Measurements from ENCODE around the gene THEM5.

THEM5 gene

DNA sequence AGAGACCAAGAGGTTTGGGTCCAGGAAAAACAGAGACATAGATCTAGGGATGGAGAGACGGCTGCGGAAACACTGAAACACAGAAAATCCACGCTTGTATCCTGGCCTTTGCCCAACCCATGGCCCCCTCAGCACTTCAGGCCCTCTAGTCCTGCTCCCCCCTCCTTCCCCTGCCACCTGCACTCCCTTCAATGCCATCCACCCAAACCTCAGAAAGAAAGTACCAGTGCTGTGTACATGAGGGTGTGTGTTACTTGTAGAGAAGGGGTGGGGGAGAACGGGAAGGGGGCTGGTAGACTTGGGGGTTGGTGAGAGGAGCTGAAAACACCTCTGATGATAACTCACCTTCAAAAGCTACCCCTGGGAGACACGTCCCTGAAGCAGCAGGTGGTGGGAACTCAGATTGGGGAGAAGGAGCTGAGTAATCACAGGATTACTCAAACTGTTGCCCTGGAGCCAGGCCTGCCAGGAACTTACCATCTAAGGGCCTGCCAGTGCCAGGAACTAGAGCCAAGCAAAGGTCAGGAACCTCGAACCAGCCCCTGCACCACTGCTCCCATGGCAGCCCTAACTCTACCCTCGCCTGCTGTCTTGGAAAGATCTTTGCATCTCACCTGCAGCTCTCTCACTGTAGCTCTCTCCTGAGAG lies 33.4 kb downstream of the THEM5 start:
- DNase-seq (ENCODE audit: low spot score) = no peak

DNA sequence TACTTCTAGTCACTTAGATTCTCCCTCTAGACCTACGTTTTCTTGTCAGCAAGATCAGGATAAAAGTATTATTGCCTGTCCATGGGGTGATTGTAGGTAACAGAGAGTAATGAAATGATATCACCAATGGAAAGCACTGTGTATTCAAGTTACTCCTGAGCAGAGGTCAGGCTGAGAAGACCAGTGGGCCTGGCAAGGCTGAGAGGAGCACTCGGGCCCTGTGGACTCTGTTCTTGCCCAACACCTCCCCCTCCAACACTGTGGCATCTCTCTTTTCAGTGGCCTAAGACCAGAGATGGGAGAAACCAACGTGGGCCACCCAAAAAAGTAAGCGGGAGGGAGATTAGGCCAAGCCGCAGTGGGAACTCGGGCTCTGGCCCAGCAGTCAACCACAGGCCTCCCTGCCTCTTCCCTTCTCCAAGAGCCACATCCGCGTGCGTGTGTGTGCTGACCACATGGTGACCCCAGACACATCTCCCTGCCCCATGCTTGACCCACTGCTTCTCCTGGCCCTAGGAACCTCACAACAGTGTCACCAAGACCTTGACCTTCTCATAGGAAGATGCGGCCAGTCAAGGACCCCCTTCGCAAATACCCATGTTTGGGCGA lies 34.2 kb downstream of the THEM5 start:
- no peak for DNase-seq (ENCODE audit: low spot score)

DNA sequence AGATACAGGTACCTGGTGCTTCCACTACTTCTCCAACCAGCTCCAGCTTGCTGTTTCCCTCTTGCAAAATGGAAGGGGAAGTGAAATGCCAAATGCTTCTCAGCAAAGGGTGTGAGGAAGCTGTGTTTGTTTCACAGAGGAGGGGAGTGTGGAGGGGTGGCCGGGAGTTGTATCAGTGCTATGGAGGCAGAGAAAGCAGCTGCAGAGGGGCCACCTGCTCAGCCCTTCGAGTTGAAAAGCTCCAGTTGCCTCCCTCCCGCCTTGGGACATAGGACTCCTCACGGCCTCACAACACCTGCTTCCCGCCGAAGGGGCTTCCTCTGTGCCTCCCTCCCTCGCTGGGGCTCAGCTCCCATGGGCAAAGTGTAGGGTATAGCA lies 36.2 kb downstream of the THEM5 start:
- no peak for DNase-seq (ENCODE audit: low spot score)

DNA sequence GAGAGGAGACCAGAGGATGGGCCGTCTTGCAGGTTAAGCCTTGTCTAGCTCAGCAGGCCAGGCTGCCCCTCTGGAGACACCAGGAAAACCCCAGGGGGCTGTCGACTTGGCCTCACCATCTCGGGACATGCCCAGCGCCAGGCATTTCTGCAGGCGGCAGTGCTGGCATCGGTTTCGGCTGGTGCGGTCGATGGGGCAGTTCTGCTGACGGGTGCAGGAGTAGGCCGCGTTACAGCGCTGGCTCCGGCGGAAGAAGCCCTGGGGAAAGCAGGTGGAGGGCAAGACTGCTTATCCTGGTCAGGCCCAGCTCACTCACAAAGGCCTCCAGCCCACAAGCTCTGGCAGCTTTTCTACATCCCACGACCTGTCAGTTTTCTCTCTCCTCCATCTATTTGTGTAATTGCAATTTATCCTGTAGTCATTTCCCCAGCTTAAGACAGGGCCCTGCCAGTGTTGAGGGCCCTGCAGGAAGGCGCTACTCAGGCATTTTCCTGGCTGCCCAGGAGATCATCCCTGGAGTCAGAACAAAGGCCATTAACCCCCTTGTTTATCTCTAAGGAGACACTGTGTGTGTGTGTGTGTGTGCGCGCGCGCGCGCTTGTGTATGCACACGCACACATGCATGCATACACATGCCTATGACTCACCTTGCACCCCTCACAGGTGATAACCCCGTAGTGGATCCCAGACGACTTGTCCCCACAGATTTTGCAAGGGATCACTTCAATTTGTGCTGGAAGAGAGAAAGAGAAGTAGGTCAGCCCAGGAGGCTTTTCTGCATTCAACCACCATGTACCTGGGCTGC lies 36.8 kb downstream of the THEM5 start:
- no peak for DNase-seq (ENCODE audit: low spot score)

DNA sequence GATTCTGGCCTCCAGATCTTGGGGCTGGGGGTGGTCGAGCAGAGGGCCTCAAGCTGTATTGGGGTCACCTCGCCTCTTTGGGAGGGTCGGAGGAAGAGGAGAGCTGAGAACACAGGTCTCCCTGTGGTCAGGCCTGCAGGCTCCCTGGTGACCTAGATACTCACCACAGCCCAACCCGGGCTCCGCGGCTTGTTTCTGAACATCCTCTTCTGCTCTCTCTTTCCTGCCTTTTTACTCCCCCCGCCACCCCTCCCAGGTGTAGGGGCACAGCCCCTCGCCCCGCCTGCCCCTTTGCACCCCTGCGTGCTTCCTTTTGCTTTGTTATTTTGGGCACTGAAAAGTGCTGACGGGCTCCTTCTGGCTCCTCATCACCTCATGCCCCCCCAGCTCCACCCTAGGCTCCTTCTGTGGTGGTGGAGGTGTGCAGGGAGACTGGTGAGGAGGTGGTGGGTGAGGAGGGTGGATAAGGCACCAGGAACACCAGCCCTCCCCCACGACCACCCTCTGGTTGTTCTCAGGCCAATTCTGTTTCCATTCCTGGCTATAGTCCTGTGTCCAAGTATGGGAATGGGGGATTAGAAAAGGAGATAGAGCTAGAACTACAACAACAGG lies 37.7 kb downstream of the THEM5 start:
- DNase-seq (ENCODE audit: low spot score) = peak; percentile 44

DNA sequence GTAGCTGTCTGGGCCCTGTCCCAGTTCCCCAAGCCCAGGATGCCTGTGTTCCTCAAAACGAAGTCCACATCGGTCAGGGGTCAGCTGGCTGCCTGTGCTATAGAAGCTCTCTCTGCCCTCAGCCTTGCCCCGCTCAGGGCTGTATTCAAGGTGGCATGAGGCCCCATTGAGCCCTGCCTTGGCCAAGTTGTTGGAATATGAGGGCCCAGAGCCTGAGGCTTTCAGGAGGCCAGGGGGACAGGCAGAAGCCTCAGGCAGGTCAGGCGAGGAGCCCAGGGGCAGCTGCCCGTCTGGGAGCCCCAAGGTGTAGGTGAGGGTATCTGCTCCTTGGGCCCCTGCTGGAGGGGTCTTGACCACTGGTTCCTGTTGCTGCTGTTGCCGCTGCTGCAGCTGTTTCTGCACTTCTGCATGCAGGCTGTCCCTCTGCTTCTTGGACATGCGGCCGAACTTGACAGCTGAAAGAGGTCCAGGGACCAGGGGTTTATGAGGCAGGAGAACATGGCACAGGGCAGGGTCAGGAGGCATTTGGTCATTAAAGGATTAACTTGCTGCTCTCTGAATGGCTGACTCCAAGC lies 38.5 kb downstream of the THEM5 start:
- DNase-seq (ENCODE audit: low spot score) = no peak

DNA sequence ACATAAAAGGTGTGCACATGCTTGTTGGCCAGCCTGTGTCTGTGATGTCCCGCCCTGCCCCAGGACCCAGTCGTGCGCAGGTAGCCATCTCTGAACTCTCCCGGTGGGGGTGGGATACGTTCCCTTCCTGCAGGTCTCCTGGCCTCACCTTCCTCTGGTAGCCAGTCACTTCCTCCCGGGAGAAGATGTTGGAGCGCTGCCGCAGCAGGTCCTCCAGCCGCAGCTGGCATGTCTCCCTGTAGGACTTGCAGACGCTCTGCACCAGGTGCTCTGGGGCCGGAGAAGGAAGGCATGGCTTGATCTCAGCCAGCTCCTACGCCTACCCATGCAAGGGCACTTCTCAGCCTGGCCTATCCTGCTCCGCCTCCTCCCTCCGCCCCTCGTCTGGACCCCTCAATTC lies 39.1 kb downstream of the THEM5 start:
- no peak for DNase-seq (ENCODE audit: low spot score)

DNA sequence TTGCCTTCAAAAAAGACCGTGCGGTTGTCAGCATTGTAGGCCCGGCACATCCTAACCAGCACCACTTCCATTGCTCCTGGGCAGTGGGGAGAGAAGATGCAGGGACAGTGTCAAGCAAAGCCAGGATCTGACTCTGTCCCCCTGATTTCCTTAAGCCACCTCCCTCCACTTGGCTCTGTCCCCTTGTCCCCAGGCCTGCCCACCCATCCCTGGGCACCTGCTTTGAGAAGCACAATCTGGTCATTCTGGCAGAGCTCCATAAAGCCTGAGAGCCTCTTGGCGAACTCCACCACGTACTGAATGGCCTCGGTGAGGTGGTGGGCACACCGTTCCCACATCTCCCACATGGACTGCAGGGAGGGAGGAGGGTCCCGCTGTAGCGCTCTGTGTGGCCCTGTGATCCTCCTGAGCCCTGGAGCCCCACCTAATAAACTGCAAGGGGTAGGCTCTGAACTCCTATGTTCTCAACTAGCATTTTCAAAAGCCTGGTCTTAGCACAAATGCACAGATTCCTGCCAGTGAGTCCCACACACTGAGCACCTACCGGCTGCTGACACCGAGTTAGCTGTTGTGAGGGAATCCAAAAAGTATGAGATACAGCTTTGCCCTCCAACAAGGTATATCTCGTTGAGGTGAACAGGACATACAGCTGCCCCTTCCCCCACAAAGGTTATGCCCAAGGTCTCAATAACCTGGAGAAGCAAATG lies 40.1 kb downstream of the THEM5 start:
- no peak for DNase-seq (ENCODE audit: low spot score)

DNA sequence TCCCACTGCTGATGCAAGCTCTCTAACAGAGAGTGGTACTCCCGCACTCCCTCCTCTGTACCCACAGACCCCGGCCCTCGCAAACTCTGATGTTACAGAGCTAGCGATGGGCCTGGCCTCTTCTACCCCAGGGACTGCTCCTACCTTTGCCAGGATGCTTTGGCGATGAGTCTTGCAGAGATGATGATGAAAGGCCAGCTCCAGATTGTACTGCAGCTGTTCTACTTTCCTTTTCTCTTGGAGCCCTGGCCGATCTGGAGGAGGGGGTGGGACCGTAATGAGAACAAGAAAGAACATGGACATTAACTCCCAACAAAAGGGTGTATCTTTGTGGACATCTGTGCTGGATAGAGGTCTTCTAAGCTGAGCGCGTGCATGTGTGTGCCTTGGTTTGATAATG lies 42.3 kb downstream of the THEM5 start:
- no peak for DNase-seq (ENCODE audit: low spot score)

DNA sequence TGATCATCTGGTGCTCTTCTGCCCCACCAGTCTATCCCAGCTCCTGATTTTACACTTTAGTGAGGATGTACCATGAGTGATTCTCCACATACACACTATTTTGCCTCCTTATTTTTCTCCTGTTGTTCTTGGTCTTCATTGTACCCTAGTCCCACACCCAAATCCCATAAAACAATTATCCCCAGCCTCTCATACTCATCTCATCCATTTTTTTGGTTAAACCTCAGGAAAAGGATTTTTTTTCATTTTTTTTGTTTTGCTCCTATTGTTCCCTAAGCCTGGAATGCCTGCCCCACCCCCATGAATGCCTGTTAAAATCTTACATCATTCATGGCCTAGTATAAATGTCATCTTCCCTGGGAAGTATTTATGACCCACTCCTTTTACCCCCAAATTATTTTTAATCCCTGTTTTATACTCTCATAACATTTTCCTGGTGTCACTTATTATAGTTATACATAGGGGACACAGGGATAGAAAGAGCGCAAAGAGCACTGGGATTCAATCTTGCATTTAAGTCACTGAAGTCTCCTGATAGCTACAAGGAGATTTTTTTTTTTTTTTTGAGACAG lies 43.4 kb downstream of the THEM5 start:
- no peak for DNase-seq (ENCODE audit: low spot score)

DNA sequence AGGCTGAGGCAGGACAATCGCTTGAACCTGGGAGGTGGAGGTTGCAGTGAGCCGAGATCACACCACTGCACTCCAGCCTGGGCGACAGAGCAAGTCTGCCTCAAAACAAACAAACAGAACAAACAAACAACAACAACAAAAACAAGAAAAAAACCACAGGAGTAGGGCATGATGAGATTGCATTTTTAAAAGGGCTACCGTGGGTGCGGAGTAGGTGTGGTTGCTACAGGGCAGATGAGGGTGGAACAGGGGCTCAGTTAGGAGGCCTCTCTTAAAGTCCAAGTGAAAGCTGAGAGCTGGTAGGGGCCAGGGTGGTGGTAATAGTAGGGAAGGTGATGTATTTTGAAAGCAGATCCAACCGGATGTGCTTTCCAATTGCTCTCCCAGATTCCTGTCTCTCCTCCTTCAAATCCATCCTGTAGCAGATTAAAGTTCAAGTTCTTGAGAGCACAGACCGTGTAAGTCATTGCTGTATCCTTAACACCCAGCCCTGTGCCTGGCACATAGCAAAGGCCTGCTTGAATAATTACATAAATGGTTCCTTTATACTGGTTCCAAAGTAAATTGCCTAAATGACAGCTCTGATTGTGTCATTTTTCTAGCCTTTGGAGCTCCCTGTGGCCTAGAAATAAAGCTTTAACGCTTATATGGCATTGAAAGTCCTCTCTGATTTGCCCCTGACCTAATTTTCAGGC lies 44.1 kb downstream of the THEM5 start:
- DNase-seq (ENCODE audit: low spot score) = no peak

DNA sequence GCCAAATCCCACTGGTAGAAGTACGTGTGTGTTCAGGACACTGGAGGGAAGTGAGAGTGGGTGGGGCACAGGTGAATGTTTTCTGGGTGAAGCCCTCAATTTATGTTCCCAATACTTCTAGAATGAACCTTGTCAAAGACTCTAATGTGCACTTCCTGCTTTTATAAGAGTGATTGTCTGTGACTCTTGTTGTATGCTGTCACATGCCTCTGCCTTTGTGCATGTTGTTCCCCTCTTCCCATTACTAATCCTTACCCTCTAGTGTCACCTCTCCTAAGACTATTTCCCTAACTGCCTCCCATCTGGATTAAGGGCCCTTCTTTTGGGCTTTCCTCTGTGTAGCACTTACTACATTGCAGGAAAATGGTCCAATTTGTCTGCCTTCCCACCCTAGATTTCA lies 45.7 kb downstream of the THEM5 start:
- DNase-seq (ENCODE audit: low spot score) = no peak

DNA sequence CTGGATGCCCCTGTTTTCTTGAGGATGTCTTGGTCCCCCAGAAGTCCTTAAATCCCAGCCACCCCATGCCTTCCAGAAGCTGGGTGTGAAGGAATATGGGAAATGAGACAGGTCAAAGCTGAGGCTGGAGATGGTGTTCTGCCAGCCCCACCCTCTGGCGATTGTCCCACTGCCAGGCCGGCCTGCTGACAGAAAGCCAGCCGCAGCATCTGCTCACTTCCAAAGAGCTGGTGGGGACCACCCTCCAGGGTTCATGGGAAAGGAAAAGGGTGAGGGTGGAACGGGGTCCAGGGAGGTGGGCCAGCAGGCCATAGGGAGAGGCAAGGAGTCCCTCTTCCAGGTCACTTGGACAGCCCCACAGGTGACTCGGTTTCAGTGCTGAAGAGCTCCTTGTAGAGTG lies 46.4 kb downstream of the THEM5 start:
- DNase-seq (ENCODE audit: low spot score) = no peak

DNA sequence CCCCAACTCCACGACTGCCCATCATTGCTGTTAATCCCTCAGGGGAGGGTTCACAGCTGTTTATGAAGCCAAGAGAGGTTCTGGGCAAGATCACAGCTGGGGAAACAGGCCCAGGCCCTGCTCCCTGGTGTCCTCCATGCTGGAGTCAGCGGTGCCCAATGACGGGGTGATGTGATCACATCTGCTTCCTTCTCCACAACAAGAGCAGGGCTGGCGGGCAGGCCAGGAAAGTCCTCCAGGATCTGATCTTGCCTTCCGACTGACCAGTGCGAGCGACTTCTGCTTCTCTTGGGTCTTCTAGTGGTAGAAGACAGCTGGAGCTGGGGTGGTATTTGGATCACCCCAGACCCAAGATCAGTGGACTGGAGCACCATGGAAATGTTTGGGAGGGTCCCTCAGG lies 47.3 kb downstream of the THEM5 start:
- DNase-seq (ENCODE audit: low spot score) = no peak

DNA sequence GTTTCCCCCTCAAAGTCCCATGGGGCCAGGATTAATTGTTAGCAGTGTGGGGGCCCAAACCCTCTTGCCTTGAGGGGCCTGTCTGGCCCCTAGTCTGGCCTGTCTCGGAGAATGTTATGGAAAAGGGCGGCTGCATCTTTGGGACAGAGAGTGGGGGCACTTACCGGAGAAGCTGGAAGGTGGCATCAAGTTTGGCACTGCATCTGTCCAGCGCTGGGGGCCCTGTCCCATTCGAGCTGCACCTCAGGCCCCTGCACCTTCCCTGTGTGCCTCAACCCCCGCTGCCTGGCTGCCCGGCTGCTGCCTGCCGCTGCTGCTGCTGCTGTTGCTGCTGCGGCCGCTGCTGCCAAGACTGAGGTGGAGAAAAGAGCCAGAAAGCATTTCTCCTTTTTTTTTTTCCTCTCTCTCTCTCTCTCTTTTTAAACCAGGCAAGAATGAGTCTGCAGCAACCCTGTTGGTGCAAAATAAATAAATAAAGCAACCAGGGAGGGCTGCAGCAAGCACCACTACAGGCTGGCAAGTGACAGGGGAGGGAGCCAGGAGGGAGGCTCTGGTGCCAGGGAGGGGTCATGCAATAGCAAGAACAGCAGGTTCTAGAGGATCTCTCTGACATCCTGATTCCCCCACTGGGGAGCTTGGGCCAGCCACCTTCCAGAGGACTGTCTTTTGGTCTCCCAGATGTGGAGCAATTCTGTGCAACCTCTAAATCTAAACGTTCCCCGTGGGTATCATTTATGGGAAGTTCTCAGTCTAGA lies 48.3 kb downstream of the THEM5 start, which contains the start of gene LINGO4:
TSS of gene LINGO4 (minus strand) at position 354 of the 755 bp plus-strand sequence. CDS start 2,715 bp downstream, outside the sequence.
- DNase-seq (ENCODE audit: low spot score) = no peak

DNA sequence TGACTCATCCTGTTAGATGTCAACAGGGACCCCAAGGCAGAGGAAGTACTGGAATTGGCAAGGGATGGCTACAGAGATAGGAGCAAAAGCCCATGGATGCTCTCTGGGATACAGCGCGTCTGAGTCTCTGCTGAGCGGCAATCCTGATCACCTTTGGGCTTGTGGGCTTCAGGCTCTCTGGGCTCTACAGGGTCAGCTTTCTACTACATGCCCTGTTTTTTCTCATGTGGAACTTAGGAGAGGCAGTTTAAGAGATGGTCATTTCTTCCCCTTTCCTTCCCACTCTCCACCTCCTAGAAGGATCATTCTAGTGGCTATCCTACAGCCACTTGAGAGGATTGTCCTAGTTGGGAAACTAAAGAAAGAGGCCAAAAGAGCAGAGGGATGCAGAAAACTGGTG lies 49.6 kb downstream of the THEM5 start:
- no peak for DNase-seq (ENCODE audit: low spot score)

DNA sequence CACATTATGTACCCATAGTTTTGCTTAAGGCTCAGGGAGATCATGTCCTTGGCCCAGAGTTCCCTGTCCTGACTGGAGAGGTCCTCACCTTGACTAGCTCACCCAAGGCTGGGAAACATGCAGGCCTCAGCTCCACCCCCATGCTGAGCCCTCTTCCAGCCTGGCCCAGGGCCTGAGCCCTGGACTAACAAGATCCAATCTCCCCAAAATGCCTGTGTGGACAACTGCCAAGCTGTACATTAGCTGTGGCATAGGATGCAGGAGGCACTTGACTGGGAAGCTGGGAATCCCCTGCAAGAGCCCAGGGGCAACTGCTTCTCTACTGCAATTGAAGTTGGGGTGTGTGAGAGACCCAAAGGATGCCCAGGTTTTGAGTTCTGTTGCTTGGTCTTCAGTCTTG lies 50.3 kb downstream of the THEM5 start:
- DNase-seq (ENCODE audit: low spot score) = no peak

DNA sequence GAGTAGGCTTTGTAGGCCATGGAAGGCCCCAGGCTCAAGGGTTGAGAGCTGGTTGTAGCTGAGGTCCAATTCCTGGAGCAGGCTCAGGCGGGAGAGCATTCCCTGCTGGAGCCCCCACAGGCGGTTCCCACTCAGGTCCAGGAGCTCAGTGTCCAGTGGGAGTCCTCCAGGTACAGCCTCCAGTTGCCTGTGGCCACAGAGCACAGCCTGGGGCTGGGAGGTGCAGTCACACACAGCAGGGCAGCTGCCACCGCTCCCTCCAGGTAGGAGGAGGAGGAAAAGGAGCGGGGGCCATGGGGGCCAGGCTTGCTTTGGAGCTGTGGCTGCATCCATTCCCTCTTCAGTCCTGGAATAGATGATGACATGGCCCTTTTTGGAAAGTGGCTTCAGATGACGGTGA lies 51.1 kb downstream of the THEM5 start:
- DNase-seq (ENCODE audit: low spot score) = no peak

DNA sequence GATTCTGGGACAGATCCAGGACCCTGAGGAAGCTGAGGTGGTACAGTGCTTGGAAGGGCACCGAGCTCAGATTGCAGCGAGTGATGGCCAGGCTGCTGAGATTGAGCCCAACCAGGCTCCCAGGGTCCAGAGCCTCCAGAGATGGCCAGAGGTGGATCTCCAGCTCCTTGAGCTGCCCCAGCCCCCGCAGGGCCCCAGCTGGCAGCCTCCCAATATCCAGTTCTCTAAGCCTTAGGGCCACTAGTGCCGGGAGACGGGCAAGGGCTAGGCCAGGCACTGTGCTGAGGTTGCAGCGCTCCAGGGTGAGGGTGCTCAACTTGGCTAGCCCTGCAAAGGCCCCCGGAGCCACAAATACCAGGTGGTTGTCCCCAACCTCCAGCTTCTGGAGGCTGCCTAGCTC lies 51.7 kb downstream of the THEM5 start:
- no peak for DNase-seq (ENCODE audit: low spot score)

DNA sequence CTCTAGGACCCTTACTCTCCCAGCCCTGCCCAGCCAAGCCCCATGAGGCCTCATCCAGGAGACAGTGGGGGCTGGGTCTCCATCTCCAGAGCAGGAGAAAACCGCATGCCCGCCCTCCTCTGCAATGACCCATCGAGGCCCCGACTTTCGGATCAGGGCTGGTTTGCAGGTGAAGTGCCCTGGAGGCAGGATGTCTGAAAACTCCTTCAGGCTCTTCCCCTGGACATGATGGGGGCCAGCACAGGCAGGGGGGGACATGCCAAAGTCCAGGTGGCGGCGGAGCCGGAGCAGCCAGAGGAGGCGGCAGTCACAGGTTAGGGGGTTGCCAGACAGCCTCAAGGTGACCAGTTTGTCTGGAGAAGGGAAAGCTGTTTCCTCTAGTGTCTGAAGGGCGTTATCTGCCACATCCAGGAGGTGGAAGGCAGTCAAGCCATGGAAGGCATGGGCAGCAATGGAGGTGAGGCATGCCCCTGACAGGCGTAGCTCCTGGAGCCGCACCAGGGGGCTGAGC lies 52.1 kb downstream of the THEM5 start:
- DNase-seq (ENCODE audit: low spot score) = no peak

Measured in CD4-positive, alpha-beta T cell treated with Interleukin-2 at 100 ng/mL for 4 hours (primary cell).